Breast epithelium (tissue), 3 donors: ENCODE results near the gene IPCEF1.

Experiments used
- POLR2A ChIP-seq: fragments of 450-650 bp; IDR thresholded peaks from one replicate; pipeline ENCODE4 v1.6.1; 2016; ENCODE audit warnings: antibody characterized with exemption, mild to moderate bottlenecking, moderate library complexity
- TF ChIP-seq, protein P1 (sequence below), 3 donors: fragments of 450-650 bp; IDR thresholded peaks; one replicate each; pipeline ENCODE4 v1.5.1; 2016 to 2017; ENCODE audit warnings: antibody characterized with exemption in 3 of 3, mild to moderate bottlenecking in 3 of 3, moderate library complexity in 3 of 3

DNA sequence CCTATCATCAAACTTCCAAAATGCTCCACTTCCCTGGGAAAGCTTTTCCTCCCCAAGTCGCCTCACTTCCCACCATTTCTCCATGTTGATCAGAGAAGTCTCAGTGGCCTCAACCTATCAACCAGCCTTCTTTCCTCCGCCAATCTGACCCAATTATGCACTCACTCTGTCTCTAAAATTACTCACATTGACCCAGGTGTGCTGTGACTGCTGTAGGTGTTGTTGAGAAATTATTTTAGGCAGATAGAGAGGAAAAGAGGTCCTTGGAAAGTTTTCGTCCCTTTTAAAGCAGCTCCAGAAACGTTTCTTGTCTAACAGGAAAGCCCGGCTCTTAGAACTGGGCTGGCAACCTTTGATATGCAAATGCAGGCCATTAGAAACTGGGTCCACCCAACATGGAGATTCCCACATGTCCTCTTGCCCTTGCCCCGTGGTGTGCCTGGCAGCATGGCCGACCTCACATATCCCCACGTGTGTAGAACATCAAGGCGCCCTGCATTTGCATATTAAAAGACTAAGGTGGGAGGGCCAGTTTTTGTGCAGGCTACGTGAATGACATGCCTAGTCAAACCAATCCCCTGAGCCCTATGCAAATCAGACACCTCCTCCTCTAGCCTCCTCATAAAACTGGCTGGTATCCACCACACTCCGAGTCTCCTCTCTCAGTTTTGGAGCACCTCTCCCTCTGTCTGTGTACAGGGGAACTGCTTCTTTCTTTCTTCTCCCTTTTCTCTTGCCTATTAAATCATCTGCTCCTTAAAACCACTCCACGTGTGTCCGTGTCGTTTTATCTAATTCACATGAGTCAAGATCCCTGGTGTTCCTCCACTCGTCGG, 12.9 kb downstream of the IPCEF1 start:
- TF ChIP-seq POLR2A: no peak
- TF ChIP-seq, protein P1, sequence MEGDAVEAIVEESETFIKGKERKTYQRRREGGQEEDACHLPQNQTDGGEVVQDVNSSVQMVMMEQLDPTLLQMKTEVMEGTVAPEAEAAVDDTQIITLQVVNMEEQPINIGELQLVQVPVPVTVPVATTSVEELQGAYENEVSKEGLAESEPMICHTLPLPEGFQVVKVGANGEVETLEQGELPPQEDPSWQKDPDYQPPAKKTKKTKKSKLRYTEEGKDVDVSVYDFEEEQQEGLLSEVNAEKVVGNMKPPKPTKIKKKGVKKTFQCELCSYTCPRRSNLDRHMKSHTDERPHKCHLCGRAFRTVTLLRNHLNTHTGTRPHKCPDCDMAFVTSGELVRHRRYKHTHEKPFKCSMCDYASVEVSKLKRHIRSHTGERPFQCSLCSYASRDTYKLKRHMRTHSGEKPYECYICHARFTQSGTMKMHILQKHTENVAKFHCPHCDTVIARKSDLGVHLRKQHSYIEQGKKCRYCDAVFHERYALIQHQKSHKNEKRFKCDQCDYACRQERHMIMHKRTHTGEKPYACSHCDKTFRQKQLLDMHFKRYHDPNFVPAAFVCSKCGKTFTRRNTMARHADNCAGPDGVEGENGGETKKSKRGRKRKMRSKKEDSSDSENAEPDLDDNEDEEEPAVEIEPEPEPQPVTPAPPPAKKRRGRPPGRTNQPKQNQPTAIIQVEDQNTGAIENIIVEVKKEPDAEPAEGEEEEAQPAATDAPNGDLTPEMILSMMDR (IDR thresholded peaks at IDR 0.05): peak in 2 of 3 donors; percentile 49 to 71
